Astrocyte (in vitro differentiated cells and primary cell): ENCODE results near the gene SKIL.

Experiments used
- EZH2 ChIP-seq: IDR thresholded peaks from 2 replicates; pipeline ENCODE4 v1.6.1; 2012; ENCODE audit warnings: mild to moderate bottlenecking, low read length, inconsistent platforms; ENCODE audit not compliant: insufficient read depth
- TF ChIP-seq, protein P1 (sequence below): IDR thresholded peaks from 2 replicates; pipeline ENCODE4 v1.5.1; 2011; ENCODE audit warnings: low read depth, mild to moderate bottlenecking, inconsistent platforms, low read length, moderate library complexity; ENCODE audit not compliant: insufficient read depth

GRCh38 chr3:170331143-170331542, 26.4 kb upstream of the SKIL start:
- TF ChIP-seq, protein P1, sequence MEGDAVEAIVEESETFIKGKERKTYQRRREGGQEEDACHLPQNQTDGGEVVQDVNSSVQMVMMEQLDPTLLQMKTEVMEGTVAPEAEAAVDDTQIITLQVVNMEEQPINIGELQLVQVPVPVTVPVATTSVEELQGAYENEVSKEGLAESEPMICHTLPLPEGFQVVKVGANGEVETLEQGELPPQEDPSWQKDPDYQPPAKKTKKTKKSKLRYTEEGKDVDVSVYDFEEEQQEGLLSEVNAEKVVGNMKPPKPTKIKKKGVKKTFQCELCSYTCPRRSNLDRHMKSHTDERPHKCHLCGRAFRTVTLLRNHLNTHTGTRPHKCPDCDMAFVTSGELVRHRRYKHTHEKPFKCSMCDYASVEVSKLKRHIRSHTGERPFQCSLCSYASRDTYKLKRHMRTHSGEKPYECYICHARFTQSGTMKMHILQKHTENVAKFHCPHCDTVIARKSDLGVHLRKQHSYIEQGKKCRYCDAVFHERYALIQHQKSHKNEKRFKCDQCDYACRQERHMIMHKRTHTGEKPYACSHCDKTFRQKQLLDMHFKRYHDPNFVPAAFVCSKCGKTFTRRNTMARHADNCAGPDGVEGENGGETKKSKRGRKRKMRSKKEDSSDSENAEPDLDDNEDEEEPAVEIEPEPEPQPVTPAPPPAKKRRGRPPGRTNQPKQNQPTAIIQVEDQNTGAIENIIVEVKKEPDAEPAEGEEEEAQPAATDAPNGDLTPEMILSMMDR, result no peak
- TF ChIP-seq EZH2, result no peak
